Mesendoderm (in vitro differentiated cells): ENCODE measurements around the gene CYTH3. TPM values are rescaled to one million over a fixed set of nuclear protein-coding genes. Genes with fewer than 3 reads are reported as not detected.

Experiments
- DNase-seq: peaks from one replicate; pipeline ENCODE4 v3.0.0; 2013
- H2AK5ac ChIP-seq: 2 replicates; pipeline ENCODE4 v1.6.1; 2013; ENCODE audit warnings: low read length, inconsistent platforms
- H2BK120ac ChIP-seq: 2 replicates; pipeline ENCODE4 v1.6.1; 2013; ENCODE audit warnings: low read depth, mild to moderate bottlenecking, low read length, moderate library complexity, mixed read lengths
- H2BK15ac ChIP-seq: replicated peaks from 2 replicates; pipeline ENCODE4 v1.6.1; 2013; ENCODE audit warnings: low read depth, mild to moderate bottlenecking, moderate library complexity
- H2BK5ac ChIP-seq: 2 replicates; pipeline ENCODE4 v1.6.1; 2013; ENCODE audit warnings: low read length, inconsistent platforms
- H3K18ac ChIP-seq: 2 replicates; pipeline ENCODE4 v1.6.1; 2013; ENCODE audit warnings: mild to moderate bottlenecking, low read length, mixed read lengths
- H3K23ac ChIP-seq: one replicate; pipeline ENCODE4 v1.6.1; 2013; ENCODE audit warnings: low read length
- H3K27ac ChIP-seq: 2 replicates; pipeline ENCODE4 v1.5.1; 2013; ENCODE audit warnings: low read depth, mild to moderate bottlenecking, inconsistent platforms, low read length, moderate library complexity
- H3K27me3 ChIP-seq: 2 replicates; pipeline ENCODE4 v1.6.1; 2013; ENCODE audit warnings: low read length, control low read depth, mild to moderate bottlenecking, inconsistent platforms; ENCODE audit not compliant: insufficient read depth, poor library complexity
- H3K36me3 ChIP-seq: 2 replicates; pipeline ENCODE4 v1.6.1; 2013; ENCODE audit warnings: low read length, inconsistent platforms; ENCODE audit not compliant: control insufficient read depth, insufficient read depth
- H3K4ac ChIP-seq: one replicate; pipeline ENCODE4 v1.6.1; 2013; ENCODE audit warnings: low read depth, mild to moderate bottlenecking, low read length, moderate library complexity
- H3K4me1 ChIP-seq: 2 replicates; pipeline ENCODE4 v1.6.1; 2013; ENCODE audit warnings: low read depth, low read length, inconsistent platforms; ENCODE audit not compliant: control insufficient read depth
- H3K4me2 ChIP-seq: 2 replicates; pipeline ENCODE4 v1.6.1; 2013; ENCODE audit warnings: low read length
- H3K4me3 ChIP-seq: 2 replicates; pipeline ENCODE4 v1.5.1; 2013; ENCODE audit warnings: mild to moderate bottlenecking, low read length
- H3K56ac ChIP-seq: one replicate; pipeline ENCODE4 v1.6.1; 2013; ENCODE audit warnings: low read length
- H3K79me1 ChIP-seq: 2 replicates; pipeline ENCODE4 v1.6.1; 2013; ENCODE audit warnings: low read length, inconsistent platforms
- H3K79me2 ChIP-seq: 2 replicates; pipeline ENCODE4 v1.6.1; 2013; ENCODE audit warnings: mild to moderate bottlenecking, low read length; ENCODE audit not compliant: control insufficient read depth, insufficient read depth
- H3K9ac ChIP-seq: 2 replicates; pipeline ENCODE4 v1.6.1; 2013; ENCODE audit warnings: low read length, inconsistent platforms
- H4K5ac ChIP-seq: one replicate; pipeline ENCODE4 v1.6.1; 2013; ENCODE audit warnings: low read length
- H4K8ac ChIP-seq: one replicate; pipeline ENCODE4 v1.6.1; 2013; ENCODE audit warnings: low read depth, mild to moderate bottlenecking, control low read depth, low read length, moderate library complexity
- WGBS: extraction: QIAGEN DNeasy Blood & Tissue Kit; methylation state at CpG from one replicate; pipeline ENCODE4 v1.1.7; 2013; ENCODE audit warnings: low lambda C conversion rate, missing lambda C conversion rate; ENCODE audit not compliant: insufficient coverage; ENCODE audit errors: extremely low coverage; 5-methylcytosine and 5-hydroxymethylcytosine counted together
- small RNA-seq: library from polyadenylated mRNA; stranded (forward); fragments of <200 nt; extraction: miRNeasy Mini kit (QIAGEN cat#:217004); gene quantifications from one replicate; pipeline ENCODE3, GENCODE V24; 2013; ENCODE audit not compliant: insufficient read depth

CYTH3 gene

GRCh38 chr7:6116211-6116610 lies 156.2 kb downstream of the CYTH3 start:
- Histone ChIP-seq H3K23ac (no peak overlapping the region), H3K18ac (no peak overlapping the region), H2BK15ac (no peak overlapping the region), H3K56ac (no peak overlapping the region), H3K27ac (no peak overlapping the region), H3K27me3 (no peaks in the 10 kb centered on the region), H3K4me2 (no peak overlapping the region), H2BK5ac (no peak overlapping the region), H3K79me2 (peaks cover 1% of the 10 kb centered on the region), H3K4me3 (no peak overlapping the region), H4K8ac (no peak overlapping the region), H2AK5ac (no peak overlapping the region), H4K5ac (no peak overlapping the region), H3K36me3 (peaks cover 5% of the 10 kb centered on the region), H3K79me1 (no peaks in the 10 kb centered on the region), H3K9ac (no peak overlapping the region), H3K4ac (no peak overlapping the region), H3K4me1 (no peaks in the 10 kb centered on the region), H2BK120ac (no peak overlapping the region)
- no CpG with 5 or more reads among the region's 2 CpGs for whole genome bisulfite sequencing
- DNase-seq, result no peak

Small RNAs within 50 kb of the gene (small RNA-seq; reads per million reads assigned to genes)
- not detected for gene RF00019
